Hematopoietic multipotent progenitor cell treated with erythropoietin and hydrocortisone succinate and interleukin-3 and kit ligand, for 17 days (in vitro differentiated cells): ENCODE results near the gene RPN1.
"Not testable (repeated sequence)": the region's sequence is repeated elsewhere in the genome, so short reads cannot be mapped to it uniquely, and the experiment has no call there.

Experiments
- DNase-seq: peaks from one replicate; pipeline ENCODE4 v3.0.0-alpha.2; 2015; ENCODE audit warnings: low spot score

Gene RPN1

GRCh38 chr3:128650096-128651050 is at the start of gene RPN1:
Gene RPN1 (minus strand): TSS chr3:128650818. CDS start chr3:128650800, 18 bp downstream.
- DNase-seq = peak; percentile 92

GRCh38 chr3:128698211-128699047 is 47.8 kb upstream of the RPN1 start:
- no peak for DNase-seq

- DNase-seq = no peak
These were observed 46.7 kb upstream of the RPN1 start for GRCh38 chr3:128697341-128697740.

- no peak for DNase-seq
These were observed 43.1 kb upstream of the RPN1 start for GRCh38 chr3:128693696-128694095.

GRCh38 chr3:128689060-128689459 is 38.4 kb upstream of the RPN1 start:
- no peak for DNase-seq

- no peak for DNase-seq
These were observed 35.8 kb upstream of the RPN1 start for GRCh38 chr3:128686465-128686864.

GRCh38 chr3:128684986-128685726 is 34.5 kb upstream of the RPN1 start:
- DNase-seq = no peak

- no peak for DNase-seq
These were observed 33.3 kb upstream of the RPN1 start for GRCh38 chr3:128683957-128684356.

GRCh38 chr3:128681369-128681829 is 30.8 kb upstream of the RPN1 start:
- no peak for DNase-seq

GRCh38 chr3:128680603-128681368 is 30.2 kb upstream of the RPN1 start:
- peak; percentile 97 for DNase-seq

GRCh38 chr3:128679338-128679737 is 28.7 kb upstream of the RPN1 start:
- no peak for DNase-seq

- not testable (repeated sequence) for DNase-seq
These were observed 25.2 kb upstream of the RPN1 start for GRCh38 chr3:128675802-128676201.

GRCh38 chr3:128674161-128674784 is 23.7 kb upstream of the RPN1 start:
- no peak for DNase-seq

- no peak for DNase-seq
These were observed 17.0 kb upstream of the RPN1 start for GRCh38 chr3:128667641-128668040.

- no peak for DNase-seq
These were observed 14.9 kb upstream of the RPN1 start for GRCh38 chr3:128665362-128666021.

- DNase-seq = no peak
These were observed 12.5 kb upstream of the RPN1 start for GRCh38 chr3:128663151-128663550.

- DNase-seq = no peak
These were observed 4.9 kb upstream of the RPN1 start for GRCh38 chr3:128655531-128655930.

- not testable (repeated sequence) for DNase-seq
These were observed 3.6 kb upstream of the RPN1 start for GRCh38 chr3:128653993-128654805.

- peak; percentile 42 for DNase-seq
These were observed 2.9 kb upstream of the RPN1 start for GRCh38 chr3:128653383-128653992.
